Measurements from ENCODE around the gene WRNIP1. TPM values are rescaled to one million over a fixed set of nuclear protein-coding genes. Genes with fewer than 3 reads are reported as not detected.

The WRNIP1 gene
- total RNA-seq, 1 experiment from 2014 or later, result 47.9 TPM

DNA sequence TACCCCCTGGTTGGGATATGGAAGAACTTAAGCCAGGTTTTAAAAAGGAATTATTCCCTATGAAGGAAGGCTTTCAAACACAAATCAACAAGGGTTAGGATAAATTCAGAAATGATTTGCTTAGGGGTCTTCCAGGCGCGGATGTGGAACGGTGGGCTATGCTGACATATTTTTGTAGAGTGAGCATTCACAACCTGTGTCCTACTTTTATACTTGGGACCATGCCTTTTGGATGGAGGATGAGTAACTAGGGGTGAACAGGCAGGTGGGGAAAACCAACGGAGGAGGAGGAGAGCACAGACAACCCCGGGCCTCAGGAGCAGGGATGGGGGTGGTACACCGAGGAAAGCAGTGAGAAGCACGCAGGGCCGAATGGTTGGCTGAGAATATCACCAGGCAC, 20.4 kb upstream of the WRNIP1 start:
- no peak overlapping the region for H3K4me2 ChIP-seq (ENCODE audit: low read depth, low read length, poor library complexity, severe bottlenecking)
- no peaks in the 10 kb centered on the region for H4K20me1 ChIP-seq (ENCODE audit: insufficient read depth, low read depth, low read length)
- DNase-seq, result no peak
- H3K4me3 ChIP-seq (ENCODE audit: low read length), result no peak overlapping the region
- H3K9me2 ChIP-seq (replicated peaks; ENCODE audit: insufficient read depth, low read length), result no peaks in the 10 kb centered on the region
- H3K27ac ChIP-seq (ENCODE audit: low read length), result no peak overlapping the region
- no peak overlapping the region for H2AFZ ChIP-seq (ENCODE audit: low read length)
- H3K9ac ChIP-seq (ENCODE audit: low read length), result no peak overlapping the region
- H3K27me3 ChIP-seq (ENCODE audit: low read length), result 0 out of 2 replicates have a peak, but pooled peaks cover 3% of the 10 kb centered on the region
- H3K9me3 ChIP-seq (ENCODE audit: low read length), result no peaks in the 10 kb centered on the region
- peaks cover 2% of the 10 kb centered on the region; the same call in 1 of the 2 replicates for H3K4me1 ChIP-seq (ENCODE audit: low read length)
- no peaks in the 10 kb centered on the region for H3K36me3 ChIP-seq (ENCODE audit: insufficient read depth, low read length)
- no peaks in the 10 kb centered on the region for H3K79me2 ChIP-seq (ENCODE audit: low read length)

DNA sequence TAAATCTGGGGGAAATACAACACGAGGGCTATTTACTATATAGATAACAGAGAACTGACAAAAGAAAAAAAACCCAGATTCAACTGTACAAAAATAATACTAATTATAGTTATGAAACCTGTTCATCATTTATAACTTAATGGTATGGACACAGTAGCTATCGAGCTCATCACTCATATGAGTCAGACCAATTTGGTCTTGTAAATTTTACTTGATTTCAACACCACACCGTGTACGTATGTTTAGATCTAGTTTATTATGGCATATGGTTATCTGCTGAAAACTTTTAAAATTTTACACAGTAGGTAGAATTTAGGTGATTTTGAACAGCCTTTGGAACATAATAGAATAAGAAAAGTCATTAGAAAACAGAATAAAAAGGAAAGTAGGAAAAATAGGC, 19.9 kb upstream of the WRNIP1 start:
- Histone ChIP-seq H3K9ac (ENCODE audit: low read length) (no peak overlapping the region), H3K4me1 (ENCODE audit: low read length) (peaks cover 6% of the 10 kb centered on the region), H4K20me1 (ENCODE audit: insufficient read depth, low read depth, low read length) (no peaks in the 10 kb centered on the region), H3K9me3 (ENCODE audit: low read length) (no peaks in the 10 kb centered on the region), H3K27me3 (ENCODE audit: low read length) (0 out of 2 replicates have a peak, but pooled peaks cover 3% of the 10 kb centered on the region), H3K4me2 (ENCODE audit: low read depth, low read length, poor library complexity, severe bottlenecking) (no peak overlapping the region), H3K27ac (ENCODE audit: low read length) (no peak overlapping the region), H2AFZ (ENCODE audit: low read length) (no peak overlapping the region), H3K4me3 (ENCODE audit: low read length) (no peak overlapping the region), H3K36me3 (ENCODE audit: insufficient read depth, low read length) (no peaks in the 10 kb centered on the region), H3K9me2 (replicated peaks; ENCODE audit: insufficient read depth, low read length) (no peaks in the 10 kb centered on the region), H3K79me2 (ENCODE audit: low read length) (no peaks in the 10 kb centered on the region)
- DNase-seq, result no peak

DNA sequence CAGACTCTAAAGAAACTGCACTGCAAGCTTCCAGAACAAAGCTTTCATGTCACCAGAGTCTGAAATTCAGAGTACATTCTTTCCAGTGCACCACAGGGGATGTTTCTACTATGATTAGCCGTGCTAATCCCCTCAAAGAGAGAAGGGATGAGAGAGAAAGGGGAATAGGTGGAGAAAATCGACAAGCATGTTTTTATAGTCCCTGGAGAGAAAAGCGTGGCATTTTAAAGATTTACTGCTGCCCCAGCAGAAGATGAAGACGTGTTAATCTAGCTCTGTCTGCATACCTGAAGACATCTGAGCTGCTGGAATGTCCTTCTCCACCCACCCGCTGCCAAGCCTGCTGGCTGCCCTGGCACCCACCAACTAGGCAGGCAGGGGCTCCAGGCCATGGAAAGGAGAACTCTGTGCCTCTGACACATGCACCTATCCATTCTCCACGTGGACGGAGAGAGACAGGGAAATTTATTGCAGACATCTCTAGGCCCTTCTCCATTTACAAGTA, 18.6 kb upstream of the WRNIP1 start:
- Histone ChIP-seq H3K36me3 (ENCODE audit: insufficient read depth, low read length) (no peaks in the 10 kb centered on the region), H3K4me2 (ENCODE audit: low read depth, low read length, poor library complexity, severe bottlenecking) (no peak overlapping the region), H3K4me1 (ENCODE audit: low read length) (peaks cover 11% of the 10 kb centered on the region), H4K20me1 (ENCODE audit: insufficient read depth, low read depth, low read length) (no peaks in the 10 kb centered on the region), H3K79me2 (ENCODE audit: low read length) (no peaks in the 10 kb centered on the region), H3K9me3 (ENCODE audit: low read length) (no peaks in the 10 kb centered on the region), H2AFZ (ENCODE audit: low read length) (no peak overlapping the region), H3K27me3 (ENCODE audit: low read length) (0 out of 2 replicates have a peak, but pooled peaks cover 3% of the 10 kb centered on the region), H3K9ac (ENCODE audit: low read length) (no peak overlapping the region), H3K9me2 (replicated peaks; ENCODE audit: insufficient read depth, low read length) (no peaks in the 10 kb centered on the region), H3K4me3 (ENCODE audit: low read length) (no peak overlapping the region), H3K27ac (ENCODE audit: low read length) (no peak overlapping the region)
- DNase-seq, result no peak

DNA sequence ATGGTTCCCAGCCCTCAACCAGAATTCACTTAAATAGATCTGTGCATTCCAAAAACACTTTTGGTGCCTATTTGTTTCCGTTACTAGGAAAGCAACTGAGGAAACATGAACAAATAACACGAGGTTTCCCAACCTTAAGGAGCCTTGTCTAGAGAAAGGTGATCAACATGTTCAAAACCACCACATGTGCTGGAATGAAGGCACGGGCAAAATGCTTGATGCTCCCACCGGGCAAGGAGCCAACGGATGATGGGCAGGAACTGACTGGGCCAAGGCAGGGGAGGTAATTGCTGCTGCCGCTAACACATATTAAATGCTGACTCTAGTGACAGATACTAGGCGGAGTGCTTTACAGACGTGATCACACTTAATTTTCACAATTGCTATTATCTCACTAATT, 17.0 kb upstream of the WRNIP1 start:
- no peak overlapping the region for H3K4me2 ChIP-seq (ENCODE audit: low read depth, low read length, poor library complexity, severe bottlenecking)

DNA sequence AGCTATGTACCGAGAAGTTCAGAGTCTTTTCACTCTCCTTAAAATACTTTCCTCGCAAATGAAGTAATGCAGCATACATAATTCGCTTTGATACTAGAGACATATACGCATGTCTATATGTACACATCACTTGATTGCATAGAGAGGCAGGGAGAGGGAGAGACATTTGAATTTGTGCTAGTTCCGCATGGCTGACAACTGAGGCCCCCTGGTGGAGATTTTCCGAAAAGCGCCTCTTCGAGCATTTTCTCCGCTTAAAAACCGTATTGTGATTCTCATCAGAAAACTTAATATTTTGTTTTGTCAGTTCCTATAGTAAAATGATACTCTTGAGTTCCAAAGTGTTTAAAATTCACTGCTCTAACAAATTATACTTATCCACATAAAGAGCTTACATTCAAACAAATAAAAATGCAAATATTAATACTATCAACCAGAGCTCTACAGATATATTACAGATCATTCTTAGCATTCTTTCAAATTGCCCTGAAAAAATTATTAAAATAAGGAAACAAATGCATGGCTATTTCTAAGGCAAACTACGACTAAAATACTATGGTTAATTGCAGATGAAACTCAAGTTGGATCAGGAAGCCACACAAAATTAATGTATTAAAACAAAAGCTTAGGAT, 15.1 kb upstream of the WRNIP1 start:
- Histone ChIP-seq H2AFZ (ENCODE audit: low read length) (no peak overlapping the region), H3K27me3 (ENCODE audit: low read length) (0 out of 2 replicates have a peak, but pooled peaks cover 3% of the 10 kb centered on the region), H3K9ac (ENCODE audit: low read length) (no peak overlapping the region), H3K9me3 (ENCODE audit: low read length) (no peaks in the 10 kb centered on the region), H3K4me2 (ENCODE audit: low read depth, low read length, poor library complexity, severe bottlenecking) (peak overlapping the region; percentile 29), H3K27ac (ENCODE audit: low read length) (no peak overlapping the region), H4K20me1 (ENCODE audit: insufficient read depth, low read depth, low read length) (no peaks in the 10 kb centered on the region), H3K79me2 (ENCODE audit: low read length) (no peaks in the 10 kb centered on the region), H3K4me1 (ENCODE audit: low read length) (peaks cover 13% of the 10 kb centered on the region), H3K9me2 (replicated peaks; ENCODE audit: insufficient read depth, low read length) (no peaks in the 10 kb centered on the region), H3K4me3 (ENCODE audit: low read length) (no peak overlapping the region), H3K36me3 (ENCODE audit: insufficient read depth, low read length) (no peaks in the 10 kb centered on the region)
- peak; percentile 90 for DNase-seq

More for the DNA sequence above, 17.0 kb upstream of the WRNIP1 start:
- Histone ChIP-seq H3K9ac (ENCODE audit: low read length) (no peak overlapping the region), H3K9me3 (ENCODE audit: low read length) (no peaks in the 10 kb centered on the region), H4K20me1 (ENCODE audit: insufficient read depth, low read depth, low read length) (no peaks in the 10 kb centered on the region), H2AFZ (ENCODE audit: low read length) (no peak overlapping the region), H3K36me3 (ENCODE audit: insufficient read depth, low read length) (no peaks in the 10 kb centered on the region), H3K27ac (ENCODE audit: low read length) (no peak overlapping the region), H3K4me3 (ENCODE audit: low read length) (no peak overlapping the region), H3K79me2 (ENCODE audit: low read length) (no peaks in the 10 kb centered on the region), H3K9me2 (replicated peaks; ENCODE audit: insufficient read depth, low read length) (no peaks in the 10 kb centered on the region), H3K27me3 (ENCODE audit: low read length) (0 out of 2 replicates have a peak, but pooled peaks cover 3% of the 10 kb centered on the region), H3K4me1 (ENCODE audit: low read length) (peaks cover 11% of the 10 kb centered on the region)
- no peak for DNase-seq

DNA sequence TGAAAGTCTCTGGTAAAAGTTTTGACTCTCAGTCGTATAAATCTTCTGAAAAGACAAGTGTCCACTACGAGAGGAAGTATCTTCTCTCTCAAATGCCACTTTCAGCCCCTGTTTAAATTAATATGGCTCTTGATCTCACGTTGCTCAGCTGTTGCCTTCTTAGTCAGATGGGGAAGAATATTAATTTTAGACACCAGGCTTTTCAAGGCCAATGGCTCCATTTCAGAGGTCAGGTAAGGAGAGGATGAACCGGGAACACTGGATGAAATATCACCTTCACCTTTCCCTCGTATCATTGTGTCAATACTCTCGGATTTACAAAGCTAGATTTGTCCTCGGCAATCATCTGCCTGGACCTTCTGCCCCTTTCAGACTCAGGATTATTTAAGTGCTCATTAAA, 14.4 kb upstream of the WRNIP1 start, which contains the start of gene MYLK4:
Gene MYLK4 (minus strand): TSS at position 91 of the 400 bp plus-strand sequence. CDS start 1,628 bp downstream, outside the sequence.
- no peaks in the 10 kb centered on the region for H3K9me3 ChIP-seq (ENCODE audit: low read length)
- no peak within 1 kb of the TSS for H3K27ac ChIP-seq (ENCODE audit: low read length)
- H3K4me2 ChIP-seq (ENCODE audit: low read depth, low read length, poor library complexity, severe bottlenecking), result peak within 1 kb of the TSS; percentile 29
- H4K20me1 ChIP-seq (ENCODE audit: insufficient read depth, low read depth, low read length), result no peaks in the 10 kb centered on the region
- H2AFZ ChIP-seq (ENCODE audit: low read length), result no peak within 1 kb of the TSS
- no peak within 1 kb of the TSS for H3K9ac ChIP-seq (ENCODE audit: low read length)
- H3K79me2 ChIP-seq (ENCODE audit: low read length), result no peaks in the 10 kb centered on the region
- no peaks in the 10 kb centered on the region for H3K9me2 ChIP-seq (replicated peaks; ENCODE audit: insufficient read depth, low read length)
- 0 out of 2 replicates have a peak, but pooled peaks cover 3% of the 10 kb centered on the region for H3K27me3 ChIP-seq (ENCODE audit: low read length)
- no peaks in the 10 kb centered on the region for H3K36me3 ChIP-seq (ENCODE audit: insufficient read depth, low read length)
- no peak for DNase-seq
- peaks cover 13% of the 10 kb centered on the region for H3K4me1 ChIP-seq (ENCODE audit: low read length)
- H3K4me3 ChIP-seq (ENCODE audit: low read length), result no peak within 1 kb of the TSS

DNA sequence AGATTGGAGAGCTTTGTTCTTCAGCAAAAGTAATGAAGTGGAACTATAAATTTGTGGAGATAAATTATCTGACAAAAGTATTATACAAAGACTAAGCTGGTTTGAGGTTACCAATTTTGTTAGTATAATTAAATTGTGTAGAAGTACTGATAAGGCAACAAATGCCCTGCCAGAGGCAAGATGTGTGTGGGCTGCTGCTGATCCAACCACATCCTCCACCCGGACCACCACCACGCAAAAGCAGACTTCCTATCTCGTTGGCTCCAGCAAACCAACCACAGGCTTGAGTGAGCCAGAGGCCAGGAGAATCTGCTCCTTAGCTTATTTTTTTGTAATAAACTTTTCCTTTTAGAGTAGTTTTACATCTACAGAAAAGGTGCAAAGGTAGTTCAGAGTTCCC, 13.3 kb upstream of the WRNIP1 start:
- no peak overlapping the region for H3K27ac ChIP-seq (ENCODE audit: low read length)
- 0 out of 2 replicates have a peak, but pooled peaks cover 3% of the 10 kb centered on the region for H3K27me3 ChIP-seq (ENCODE audit: low read length)
- no peaks in the 10 kb centered on the region for H3K9me3 ChIP-seq (ENCODE audit: low read length)
- H4K20me1 ChIP-seq (ENCODE audit: insufficient read depth, low read depth, low read length), result no peaks in the 10 kb centered on the region
- DNase-seq, result no peak
- no peak overlapping the region for H3K4me3 ChIP-seq (ENCODE audit: low read length)
- no peaks in the 10 kb centered on the region for H3K9me2 ChIP-seq (replicated peaks; ENCODE audit: insufficient read depth, low read length)
- no peak overlapping the region for H3K4me2 ChIP-seq (ENCODE audit: low read depth, low read length, poor library complexity, severe bottlenecking)
- H3K79me2 ChIP-seq (ENCODE audit: low read length), result no peaks in the 10 kb centered on the region
- H2AFZ ChIP-seq (ENCODE audit: low read length), result no peak overlapping the region
- H3K36me3 ChIP-seq (ENCODE audit: insufficient read depth, low read length), result no peaks in the 10 kb centered on the region
- H3K9ac ChIP-seq (ENCODE audit: low read length), result no peak overlapping the region
- peaks cover 13% of the 10 kb centered on the region for H3K4me1 ChIP-seq (ENCODE audit: low read length)

DNA sequence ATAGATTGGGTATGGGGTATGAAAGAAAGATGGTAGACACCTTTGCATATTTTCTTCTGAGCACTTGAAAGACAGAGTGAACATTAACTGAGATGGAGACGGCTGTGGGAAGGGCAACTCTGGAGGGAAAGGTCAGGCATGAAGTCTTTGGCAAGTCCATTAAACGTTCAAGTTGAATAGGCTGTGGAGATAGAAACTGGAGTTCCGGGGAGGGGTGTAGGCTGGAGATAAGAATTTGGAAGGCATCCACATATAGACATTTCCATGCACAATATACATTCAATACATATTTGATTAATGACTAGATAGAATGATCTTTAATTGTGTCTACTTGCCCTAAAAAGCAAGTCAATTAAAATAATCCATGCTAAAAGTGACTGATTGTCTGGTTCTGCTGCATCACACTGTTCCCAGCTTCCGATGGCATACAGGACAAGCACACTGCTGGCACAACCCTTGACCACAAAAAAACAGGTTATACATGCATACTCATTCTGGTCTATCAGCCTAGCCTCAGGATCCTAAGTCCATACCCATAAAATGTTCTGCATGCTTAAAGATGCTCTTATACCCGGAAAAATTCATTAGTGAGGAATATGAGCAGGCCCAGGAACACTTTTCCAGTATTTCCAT, 12.6 kb upstream of the WRNIP1 start:
- no peak overlapping the region for H2AFZ ChIP-seq (ENCODE audit: low read length)

More for the DNA sequence above, 12.6 kb upstream of the WRNIP1 start:
- Histone ChIP-seq H3K4me1 (ENCODE audit: low read length) (peaks cover 13% of the 10 kb centered on the region), H4K20me1 (ENCODE audit: insufficient read depth, low read depth, low read length) (no peaks in the 10 kb centered on the region), H3K79me2 (ENCODE audit: low read length) (no peaks in the 10 kb centered on the region), H3K9me3 (ENCODE audit: low read length) (no peaks in the 10 kb centered on the region), H3K36me3 (ENCODE audit: insufficient read depth, low read length) (no peaks in the 10 kb centered on the region), H3K27me3 (ENCODE audit: low read length) (0 out of 2 replicates have a peak, but pooled peaks cover 3% of the 10 kb centered on the region), H3K9me2 (replicated peaks; ENCODE audit: insufficient read depth, low read length) (no peaks in the 10 kb centered on the region), H3K27ac (ENCODE audit: low read length) (no peak overlapping the region), H3K4me3 (ENCODE audit: low read length) (no peak overlapping the region), H3K9ac (ENCODE audit: low read length) (no peak overlapping the region), H3K4me2 (ENCODE audit: low read depth, low read length, poor library complexity, severe bottlenecking) (no peak overlapping the region)
- DNase-seq, result no peak

Data from Karpas-422 (cell line).